C4-2B (cell line): ENCODE data around the gene CAMTA1.

ENCODE experiments used
- CTCF ChIP-seq: fragments of 450-650 bp; conservative IDR thresholded peaks from 2 replicates; pipeline ENCODE4 v1.5.1; 2017; ENCODE audit warnings: mild to moderate bottlenecking
- ZFX ChIP-seq: fragments of 450-650 bp; IDR thresholded peaks from 2 replicates; pipeline ENCODE4 v1.6.1; 2017

- TF ChIP-seq CTCF = no peak
- TF ChIP-seq ZFX = no peak
Observed at GRCh38 chr1:7135493-7135892, 350.2 kb downstream of the CAMTA1 start.
